ENCODE measurements around the gene CEACAM16.

DNA sequence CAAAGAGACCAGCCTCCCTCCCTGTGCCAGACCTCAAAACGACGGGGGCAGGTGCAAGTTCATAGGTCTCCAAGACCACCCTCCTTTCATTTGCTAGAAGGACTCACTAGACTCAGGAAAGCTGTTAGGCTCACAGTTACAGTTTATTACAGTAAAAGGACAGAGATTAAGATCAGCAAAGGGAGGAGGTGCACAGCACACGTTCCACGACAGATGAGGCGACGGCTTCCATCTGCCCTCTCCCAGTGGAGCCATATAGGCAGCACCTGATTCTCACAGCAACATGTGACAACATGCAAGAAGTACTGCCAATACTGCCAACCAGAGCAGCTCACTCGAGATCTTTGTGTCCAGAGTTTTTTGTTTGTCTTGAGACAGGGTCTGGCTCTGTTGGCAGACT is 37.0 kb upstream of the CEACAM16 start:
- TF ChIP-seq, protein P1, sequence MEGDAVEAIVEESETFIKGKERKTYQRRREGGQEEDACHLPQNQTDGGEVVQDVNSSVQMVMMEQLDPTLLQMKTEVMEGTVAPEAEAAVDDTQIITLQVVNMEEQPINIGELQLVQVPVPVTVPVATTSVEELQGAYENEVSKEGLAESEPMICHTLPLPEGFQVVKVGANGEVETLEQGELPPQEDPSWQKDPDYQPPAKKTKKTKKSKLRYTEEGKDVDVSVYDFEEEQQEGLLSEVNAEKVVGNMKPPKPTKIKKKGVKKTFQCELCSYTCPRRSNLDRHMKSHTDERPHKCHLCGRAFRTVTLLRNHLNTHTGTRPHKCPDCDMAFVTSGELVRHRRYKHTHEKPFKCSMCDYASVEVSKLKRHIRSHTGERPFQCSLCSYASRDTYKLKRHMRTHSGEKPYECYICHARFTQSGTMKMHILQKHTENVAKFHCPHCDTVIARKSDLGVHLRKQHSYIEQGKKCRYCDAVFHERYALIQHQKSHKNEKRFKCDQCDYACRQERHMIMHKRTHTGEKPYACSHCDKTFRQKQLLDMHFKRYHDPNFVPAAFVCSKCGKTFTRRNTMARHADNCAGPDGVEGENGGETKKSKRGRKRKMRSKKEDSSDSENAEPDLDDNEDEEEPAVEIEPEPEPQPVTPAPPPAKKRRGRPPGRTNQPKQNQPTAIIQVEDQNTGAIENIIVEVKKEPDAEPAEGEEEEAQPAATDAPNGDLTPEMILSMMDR (IDR thresholded peaks at IDR 0.05; ENCODE audit: low read depth, low read length, poor library complexity, severe bottlenecking): no peak
- TF ChIP-seq EZH2phosphoT487 (IDR thresholded peaks at IDR 0.05; ENCODE audit: borderline replicate concordance, low read length): no peak
